Measurements from ENCODE around the gene PLCG1.

The PLCG1 gene

GRCh38 chr20:41182296-41183212 lies 45.2 kb downstream of the PLCG1 start:
- no peak for DNase-seq

GRCh38 chr20:41183391-41183790 lies 46.0 kb downstream of the PLCG1 start:
- DNase-seq: no peak

GRCh38 chr20:41183831-41184230 lies 46.5 kb downstream of the PLCG1 start:
- DNase-seq: no peak

GRCh38 chr20:41185013-41185757 lies 47.8 kb downstream of the PLCG1 start:
- no peak for DNase-seq

GRCh38 chr20:41187668-41188067 lies 50.3 kb downstream of the PLCG1 start:
- no peak for DNase-seq

GRCh38 chr20:41191562-41192500 lies 54.5 kb downstream of the PLCG1 start:
- DNase-seq: no peak

- DNase-seq: no peak
These were observed 55.2 kb downstream of the PLCG1 start for GRCh38 chr20:41192575-41192974.

- DNase-seq: no peak
These were observed 59.4 kb downstream of the PLCG1 start for GRCh38 chr20:41196653-41197225.

- DNase-seq: no peak
These were observed 61.1 kb downstream of the PLCG1 start for GRCh38 chr20:41198443-41198842.

GRCh38 chr20:41200446-41201202 lies 63.3 kb downstream of the PLCG1 start:
- DNase-seq: no peak

GRCh38 chr20:41201760-41202159 lies 64.4 kb downstream of the PLCG1 start:
- no peak for DNase-seq

- DNase-seq: no peak
These were observed 65.1 kb downstream of the PLCG1 start for GRCh38 chr20:41202426-41202825.

GRCh38 chr20:41203660-41204059 lies 66.3 kb downstream of the PLCG1 start:
- DNase-seq: no peak

- no peak for DNase-seq
These were observed 67.2 kb downstream of the PLCG1 start for GRCh38 chr20:41204304-41205265.

GRCh38 chr20:41205313-41205712 lies 68.0 kb downstream of the PLCG1 start:
- no peak for DNase-seq

GRCh38 chr20:41213150-41213820 lies 75.9 kb downstream of the PLCG1 start:
- DNase-seq: no peak

- DNase-seq: no peak
These were observed 76.9 kb downstream of the PLCG1 start for GRCh38 chr20:41214202-41214601.

GRCh38 chr20:41214666-41215065 lies 77.3 kb downstream of the PLCG1 start:
- DNase-seq: no peak

GRCh38 chr20:41217422-41217821 lies 80.1 kb downstream of the PLCG1 start:
- no peak for DNase-seq

- DNase-seq: no peak
These were observed 81.1 kb downstream of the PLCG1 start for GRCh38 chr20:41218466-41218865.

All from femur (tissue), 1 donor.